Right lobe of liver (tissue), 6 donors: ENCODE data around the gene TRPM3. TPM values are rescaled to one million over a fixed set of nuclear protein-coding genes. Genes with fewer than 3 reads are reported as not detected.

Source experiments
- ATAC-seq, 4 donors: fragments of 200-7000 bp; cut with Tn5 transposase; one replicate each; pipeline ENCODE4 v1.9.1; 2020; ENCODE audit warnings: mild to moderate bottlenecking in 4 of 4, moderate library complexity in 4 of 4
- DNase-seq, 3 donors: peaks; one replicate each; pipeline ENCODE4 v3.0.0-alpha.2; 2020
- H3K27ac ChIP-seq, 3 donors: fragments of 200-600 bp; one replicate each; pipeline ENCODE4 v1.8.0; 2022
- H3K27me3 ChIP-seq, 2 donors: fragments of 200-600 bp; one replicate each; pipeline ENCODE4 v1.8.0; 2022
- H3K36me3 ChIP-seq, 4 donors: fragments of 200-600 bp; sonication (generic) in 1 of 4; one replicate each; pipeline versions ENCODE4 v1.5.1 to v1.8.0; 2017 to 2022; ENCODE audit warnings: control low read depth in 1 of 4
- H3K4me1 ChIP-seq, 4 donors: fragments of 200-600 bp; sonication (generic) in 1 of 4; one replicate each; pipeline versions ENCODE4 v1.5.1 to v1.8.0; 2017 to 2022; ENCODE audit warnings: control low read depth in 1 of 4
- H3K4me3 ChIP-seq, 3 donors: fragments of 200-600 bp; one replicate each; pipeline ENCODE4 v1.8.0; 2022
- H3K9me3 ChIP-seq, 4 donors: fragments of 200-600 bp; sonication (generic) in 1 of 4; one replicate each; pipeline versions ENCODE4 v1.5.1 to v1.8.0; 2017 to 2022; ENCODE audit warnings: control low read depth in 1 of 4
- POLR2A ChIP-seq: fragments of 450-650 bp; IDR thresholded peaks from one replicate; pipeline ENCODE4 v1.6.1; 2017; ENCODE audit warnings: antibody characterized with exemption, mild to moderate bottlenecking
- WGBS: methylation state at CpG from one replicate; pipeline ENCODE4 v1.1.6; 2018; ENCODE audit warnings: low coverage, low lambda C conversion rate; ENCODE audit not compliant: insufficient coverage; ENCODE audit errors: missing lambda C conversion rate; 5-methylcytosine and 5-hydroxymethylcytosine counted together
- intact Hi-C, 2 donors: fragments of 100-400 bp; cut with DNase I; formaldehyde crosslinking; loops; one replicate each; pipeline versions ENCODE4 v1.11.2 to v1.14.1; 2022
- total RNA-seq, 6 experiments: library from RNA; depleted of rRNA in 2 of 6; stranded (reverse); fragments of >200 nt in 2 of 6; fragmentation: NEBNext Ultra II Directional in 3 of 6; extraction: Animal tissue kit (Norgen Biotek cat#: 25700) in 3 of 6; gene quantifications; one replicate each; pipeline versions ENCODE4 v1.1.0 to v1.2.4, GENCODE V29; 2016 to 2023
- TF ChIP-seq, protein P1 (sequence below), 4 donors: fragments of 200-600 bp in 3 of 4; fragments of 450-650 bp in 1 of 4; IDR thresholded peaks; one replicate each; pipeline versions ENCODE4 v1.5.1 to v1.8.0; 2016 to 2022; ENCODE audit warnings: antibody characterized with exemption in 4 of 4, mild to moderate bottlenecking in 2 of 4
- donor health status: DM: no; HTN: yes; CAD: no.
- donor health status: DM: no; HTN: no; CAD: no.
- donor health status: DM: no; HTN: no; CAD: no.
- donor health status: DM: no; HTN: yes; CAD: no.
- donor health status: DM: no; HTN: yes; CAD: no.

The TRPM3 gene
- total RNA-seq, 6 experiments from 2014 or later = 0.26 to 0.56 (median 0.39) TPM

DNA sequence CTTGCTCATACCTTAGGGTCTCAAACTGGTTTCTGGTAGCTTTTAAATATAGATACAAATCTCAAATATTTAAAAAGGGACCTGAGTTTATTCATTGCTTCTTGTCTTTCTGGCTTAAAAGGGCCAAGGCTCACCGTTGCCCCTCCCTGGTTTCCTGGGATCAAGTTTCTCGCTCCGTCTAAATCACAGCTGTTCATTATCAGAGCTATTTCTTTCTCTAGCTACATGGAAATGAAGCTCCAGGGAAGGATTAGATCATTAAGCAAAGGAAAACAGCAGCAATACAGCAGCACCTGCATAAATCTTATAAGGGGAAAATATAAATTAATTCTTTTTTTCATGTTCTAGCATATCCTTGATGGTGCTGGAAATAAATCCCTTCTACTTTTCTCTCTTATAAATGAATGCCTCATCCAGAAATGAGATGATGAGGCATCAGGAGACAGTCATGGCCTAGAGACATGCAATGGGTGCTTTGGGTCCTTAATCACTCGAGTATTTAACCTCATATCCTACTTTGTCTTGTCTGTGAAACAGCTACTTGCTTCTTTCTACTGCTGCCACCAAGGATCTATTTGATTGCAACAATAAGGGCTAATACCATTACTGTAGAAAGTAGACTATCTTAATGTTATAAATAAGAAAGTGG, 320.1 kb downstream of the TRPM3 start:
- H3K27me3 ChIP-seq = no peaks in the 10 kb centered on the region
- WGBS = 59% methylated on average over 4 of the region's 4 CpGs

DNA sequence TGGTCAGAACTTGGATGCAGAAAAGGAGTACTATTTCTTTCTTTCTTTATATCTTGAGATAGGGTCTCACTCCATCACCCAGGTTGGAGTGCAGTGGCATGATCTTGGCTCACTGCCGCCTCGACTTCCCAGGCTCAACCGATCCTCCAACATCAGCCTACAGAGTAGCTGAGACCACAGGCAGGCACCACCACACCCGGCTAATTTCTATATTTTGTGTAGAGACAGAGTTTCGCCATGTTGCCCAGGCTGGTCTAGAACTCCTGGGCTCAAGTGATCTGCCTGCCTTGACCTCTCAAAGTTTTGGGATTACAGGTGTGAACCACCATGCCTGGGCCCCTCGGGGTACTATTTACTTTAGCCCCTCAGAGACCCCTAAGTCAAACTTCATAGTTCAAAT, 323.4 kb downstream of the TRPM3 start:
- Histone ChIP-seq H3K4me3 (no peak overlapping the region), H3K4me1 (no peaks in the 10 kb centered on the region), H3K27ac (no peak overlapping the region), H3K27me3 (no peaks in the 10 kb centered on the region), H3K9me3 (no peaks in the 10 kb centered on the region), H3K36me3 (no peaks in the 10 kb centered on the region)
- DNase-seq = no peak
- WGBS = 58% methylated on average over 4 of the region's 6 CpGs
- intact Hi-C loops = no loop called here
- ATAC-seq = no peak
- TF ChIP-seq POLR2A = no peak
- TF ChIP-seq, protein P1, sequence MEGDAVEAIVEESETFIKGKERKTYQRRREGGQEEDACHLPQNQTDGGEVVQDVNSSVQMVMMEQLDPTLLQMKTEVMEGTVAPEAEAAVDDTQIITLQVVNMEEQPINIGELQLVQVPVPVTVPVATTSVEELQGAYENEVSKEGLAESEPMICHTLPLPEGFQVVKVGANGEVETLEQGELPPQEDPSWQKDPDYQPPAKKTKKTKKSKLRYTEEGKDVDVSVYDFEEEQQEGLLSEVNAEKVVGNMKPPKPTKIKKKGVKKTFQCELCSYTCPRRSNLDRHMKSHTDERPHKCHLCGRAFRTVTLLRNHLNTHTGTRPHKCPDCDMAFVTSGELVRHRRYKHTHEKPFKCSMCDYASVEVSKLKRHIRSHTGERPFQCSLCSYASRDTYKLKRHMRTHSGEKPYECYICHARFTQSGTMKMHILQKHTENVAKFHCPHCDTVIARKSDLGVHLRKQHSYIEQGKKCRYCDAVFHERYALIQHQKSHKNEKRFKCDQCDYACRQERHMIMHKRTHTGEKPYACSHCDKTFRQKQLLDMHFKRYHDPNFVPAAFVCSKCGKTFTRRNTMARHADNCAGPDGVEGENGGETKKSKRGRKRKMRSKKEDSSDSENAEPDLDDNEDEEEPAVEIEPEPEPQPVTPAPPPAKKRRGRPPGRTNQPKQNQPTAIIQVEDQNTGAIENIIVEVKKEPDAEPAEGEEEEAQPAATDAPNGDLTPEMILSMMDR (IDR thresholded peaks at IDR 0.05) = no peak

More for the DNA sequence above, 320.1 kb downstream of the TRPM3 start:
- Histone ChIP-seq H3K27ac (no peak overlapping the region), H3K9me3 (no peaks in the 10 kb centered on the region), H3K4me1 (no peaks in the 10 kb centered on the region), H3K36me3 (no peaks in the 10 kb centered on the region), H3K4me3 (no peak overlapping the region)
- DNase-seq (no peak), ATAC-seq (no peak)
- TF ChIP-seq POLR2A = no peak
- TF ChIP-seq, protein P1 (IDR thresholded peaks at IDR 0.05) = no peak
- intact Hi-C loops = no loop called here

DNA sequence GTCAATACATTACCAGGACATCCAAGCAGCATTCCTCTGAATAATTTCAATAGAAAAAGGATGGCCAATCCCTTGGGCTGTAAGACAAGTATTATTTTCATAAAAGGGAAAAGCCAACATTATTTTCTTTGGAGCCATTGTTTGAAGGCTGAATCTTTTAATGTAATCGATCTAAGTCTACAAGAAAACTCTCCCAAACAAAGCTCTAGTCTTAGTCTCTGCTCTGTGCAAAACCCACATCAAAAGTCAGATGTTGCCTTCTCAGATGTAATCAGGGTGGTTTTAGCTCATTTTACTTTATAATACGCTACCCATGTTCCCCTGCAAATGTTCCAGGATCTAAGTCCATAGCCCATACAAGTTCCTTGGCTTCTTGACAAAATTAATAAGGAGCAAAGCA, 325.6 kb downstream of the TRPM3 start:
- intact Hi-C loops = no loop called here
- DNase-seq (no peak), ATAC-seq (no peak)
- H3K4me1 ChIP-seq = no peaks in the 10 kb centered on the region
- no peaks in the 10 kb centered on the region for H3K27me3 ChIP-seq
- 60% methylated on average over 2 of the region's 2 CpGs for WGBS
- TF ChIP-seq, protein P1 (IDR thresholded peaks at IDR 0.05) = no peak
- no peak for TF ChIP-seq POLR2A
- no peaks in the 10 kb centered on the region for H3K36me3 ChIP-seq
- H3K4me3 ChIP-seq = no peak overlapping the region
- H3K9me3 ChIP-seq = no peaks in the 10 kb centered on the region
- H3K27ac ChIP-seq = no peak overlapping the region

DNA sequence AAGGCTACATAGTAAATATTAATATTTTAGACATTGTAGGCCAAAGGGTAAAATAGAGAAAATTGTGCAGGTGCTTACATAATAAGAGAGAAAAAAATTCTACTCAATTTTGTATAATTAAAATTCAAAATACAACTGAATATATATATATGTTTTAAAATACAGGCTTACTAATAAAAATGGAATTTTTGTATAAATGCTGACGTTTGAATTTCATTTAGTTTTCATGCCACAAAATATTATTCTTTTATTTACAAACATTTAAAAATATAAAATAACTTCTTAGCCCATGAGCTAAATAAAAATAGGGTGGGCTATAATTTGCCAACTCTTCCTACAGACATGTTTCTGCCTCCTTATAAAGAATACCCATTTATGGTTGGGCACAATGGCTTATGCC, 328.6 kb downstream of the TRPM3 start:
- no peak overlapping the region for H3K27ac ChIP-seq
- no peaks in the 10 kb centered on the region for H3K4me1 ChIP-seq
- intact Hi-C loops = no loop called here
- DNase-seq = no peak
- TF ChIP-seq, protein P1 (IDR thresholded peaks at IDR 0.05) = no peak
- TF ChIP-seq POLR2A = no peak
- H3K4me3 ChIP-seq = no peak overlapping the region
- no peaks in the 10 kb centered on the region for H3K36me3 ChIP-seq
- H3K9me3 ChIP-seq = no peaks in the 10 kb centered on the region
- ATAC-seq = no peak
- WGBS = 52% methylated on average over 1 of the region's 1 CpG
- H3K27me3 ChIP-seq = no peaks in the 10 kb centered on the region
